ENCODE results near the gene SLC25A21. TPM values are rescaled to one million over a fixed set of nuclear protein-coding genes. Genes with fewer than 3 reads are reported as not detected.

SLC25A21 gene
- total RNA-seq, 4 donors from 2014 or later, result 0.08 to 0.29 TPM; not detected in 2

GRCh38 chr14:37129047-37129446 is 43.4 kb downstream of the SLC25A21 start:
- H3K4me3 ChIP-seq (ENCODE audit: low read depth, poor library complexity, severe bottlenecking), result no peak overlapping the region
- intact Hi-C loops (cut with DNase I; ENCODE audit: low total_unique reads), result no loop called here
- WGBS, 2 donors, result 81 to 83% methylated on average over 7 of the region's 7 CpGs
- TF ChIP-seq POLR2A (IDR thresholded peaks at IDR 0.05), result no peak
- TF ChIP-seq, protein P1, sequence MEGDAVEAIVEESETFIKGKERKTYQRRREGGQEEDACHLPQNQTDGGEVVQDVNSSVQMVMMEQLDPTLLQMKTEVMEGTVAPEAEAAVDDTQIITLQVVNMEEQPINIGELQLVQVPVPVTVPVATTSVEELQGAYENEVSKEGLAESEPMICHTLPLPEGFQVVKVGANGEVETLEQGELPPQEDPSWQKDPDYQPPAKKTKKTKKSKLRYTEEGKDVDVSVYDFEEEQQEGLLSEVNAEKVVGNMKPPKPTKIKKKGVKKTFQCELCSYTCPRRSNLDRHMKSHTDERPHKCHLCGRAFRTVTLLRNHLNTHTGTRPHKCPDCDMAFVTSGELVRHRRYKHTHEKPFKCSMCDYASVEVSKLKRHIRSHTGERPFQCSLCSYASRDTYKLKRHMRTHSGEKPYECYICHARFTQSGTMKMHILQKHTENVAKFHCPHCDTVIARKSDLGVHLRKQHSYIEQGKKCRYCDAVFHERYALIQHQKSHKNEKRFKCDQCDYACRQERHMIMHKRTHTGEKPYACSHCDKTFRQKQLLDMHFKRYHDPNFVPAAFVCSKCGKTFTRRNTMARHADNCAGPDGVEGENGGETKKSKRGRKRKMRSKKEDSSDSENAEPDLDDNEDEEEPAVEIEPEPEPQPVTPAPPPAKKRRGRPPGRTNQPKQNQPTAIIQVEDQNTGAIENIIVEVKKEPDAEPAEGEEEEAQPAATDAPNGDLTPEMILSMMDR (IDR thresholded peaks at IDR 0.05), result no peak
- no peak for DNase-seq (ENCODE audit: low spot score in 2 of 2)

GRCh38 chr14:37124614-37125013 is 47.8 kb downstream of the SLC25A21 start:
- 89 to 93% methylated on average over 3 of the region's 3 CpGs for WGBS, 2 donors
- TF ChIP-seq, protein P1 (IDR thresholded peaks at IDR 0.05), result no peak
- no peak for TF ChIP-seq POLR2A (IDR thresholded peaks at IDR 0.05)

GRCh38 chr14:37122919-37123639 is 49.3 kb downstream of the SLC25A21 start:
- 88 to 90% methylated on average over 7 of the region's 7 CpGs for WGBS, 2 donors
- intact Hi-C loops (cut with DNase I; ENCODE audit: low total_unique reads), result no loop called here
- no peak for DNase-seq (ENCODE audit: low spot score in 2 of 2)
- TF ChIP-seq, protein P1 (IDR thresholded peaks at IDR 0.05), result no peak
- TF ChIP-seq POLR2A (IDR thresholded peaks at IDR 0.05), result no peak
- H3K4me3 ChIP-seq (ENCODE audit: low read depth, poor library complexity, severe bottlenecking), result no peak overlapping the region

More at GRCh38 chr14:37124614-37125013, 47.8 kb downstream of the SLC25A21 start:
- intact Hi-C loops (cut with DNase I; ENCODE audit: low total_unique reads), result no loop called here
- DNase-seq (ENCODE audit: low spot score in 2 of 2), result no peak
- H3K4me3 ChIP-seq (ENCODE audit: low read depth, poor library complexity, severe bottlenecking), result no peak overlapping the region

- no peak overlapping the region for H3K4me3 ChIP-seq (ENCODE audit: low read depth, poor library complexity, severe bottlenecking)
- WGBS, 2 donors, result 71 to 83% methylated on average over 3 of the region's 3 CpGs
- TF ChIP-seq, protein P1 (IDR thresholded peaks at IDR 0.05), result no peak
- TF ChIP-seq POLR2A (IDR thresholded peaks at IDR 0.05), result no peak
- no peak for DNase-seq (ENCODE audit: low spot score in 2 of 2)
- intact Hi-C loops (cut with DNase I; ENCODE audit: low total_unique reads), result no loop called here
These were observed 50.1 kb downstream of the SLC25A21 start for GRCh38 chr14:37122288-37122687.

DNA sequence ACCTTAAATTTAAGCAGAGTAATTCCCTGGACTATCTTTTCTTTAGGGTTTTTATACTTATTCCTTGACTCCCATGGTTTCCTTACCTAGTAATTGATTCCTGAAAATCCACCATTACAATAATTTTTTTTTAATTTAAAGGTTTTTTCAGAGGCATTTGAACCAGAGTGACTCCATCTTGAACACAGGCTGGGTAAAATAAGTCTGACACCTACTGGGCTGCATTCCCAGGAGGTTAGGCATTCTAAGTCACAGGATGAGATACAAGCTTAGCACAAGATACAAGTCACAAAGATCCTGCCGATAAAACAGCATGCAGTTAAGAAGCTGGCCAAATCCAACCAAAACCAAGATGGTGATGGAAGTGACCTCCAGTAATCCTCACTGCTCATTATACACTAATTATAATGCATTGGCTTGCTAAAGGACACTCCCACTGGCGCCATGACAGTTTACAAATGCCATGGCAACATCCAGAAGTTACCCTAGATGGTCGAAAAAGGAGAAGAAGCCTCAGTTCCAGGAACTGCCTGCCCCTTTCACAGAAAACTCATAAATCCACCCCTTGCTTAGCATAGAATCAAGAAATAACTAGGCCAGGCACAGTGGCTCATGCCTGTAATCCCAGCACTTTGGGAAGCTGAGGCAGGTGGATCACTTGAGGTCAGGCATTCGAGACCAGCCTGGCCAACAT is 53.6 kb downstream of the SLC25A21 start:
- WGBS, 2 donors, result 79 to 89% methylated on average over 4 of the region's 4 CpGs
- TF ChIP-seq, protein P1 (IDR thresholded peaks at IDR 0.05), result no peak
- TF ChIP-seq POLR2A (IDR thresholded peaks at IDR 0.05), result no peak
- intact Hi-C loops (cut with DNase I; ENCODE audit: low total_unique reads), result no loop called here
- no peak for DNase-seq (ENCODE audit: low spot score in 2 of 2)
- no peak overlapping the region for H3K4me3 ChIP-seq (ENCODE audit: low read depth, poor library complexity, severe bottlenecking)

All from lower leg skin (tissue), 4 donors.